ENCODE results near the gene CDC123. TPM values are rescaled to one million over a fixed set of nuclear protein-coding genes. Genes with fewer than 3 reads are reported as not detected.
"Not testable (repeated sequence)": the region's sequence is repeated elsewhere in the genome, so short reads cannot be mapped to it uniquely, and the experiment has no call there.

CDC123 gene
- total RNA-seq, 2 experiments from 2014 or later = 108 to 117 TPM

- Mint-ChIP-seq H3K4me1 (ENCODE audit: low read depth) (peaks cover 11% of the 10 kb centered on the region), H3K27me3 (ENCODE audit: low read depth) (no peaks in the 10 kb centered on the region), H3K27ac (no peak overlapping the region), H3K4me3 (no peak overlapping the region), H3K36me3 (ENCODE audit: low read depth) (no peaks in the 10 kb centered on the region), H3K9me3 (no peaks in the 10 kb centered on the region)
- no peak for DNase-seq
- intact Hi-C loops (cut with micrococcal nuclease) = no loop called here
- CTCF ChIA-PET = interaction anchor here (0.9 kb wide), 1 partner anchor 9 kb away, joined by 3 read pairs; no protein-coding TSS in a partner anchor
Observed at GRCh38 chr10:12269056-12269455, 73.1 kb downstream of the CDC123 start.

- no peaks in the 10 kb centered on the region for H3K27me3 Mint-ChIP-seq (ENCODE audit: low read depth)
- DNase-seq = no peak
- intact Hi-C loops (cut with micrococcal nuclease) = no loop called here
- no peaks in the 10 kb centered on the region for H3K36me3 Mint-ChIP-seq (ENCODE audit: low read depth)
- CTCF ChIA-PET = interaction anchor here (1.4 kb wide), 1 partner anchor 386 kb away, joined by 4 read pairs; no protein-coding TSS in a partner anchor
- H3K27ac Mint-ChIP-seq = no peak overlapping the region
- H3K4me1 Mint-ChIP-seq (ENCODE audit: low read depth) = no peaks in the 10 kb centered on the region
- no peak overlapping the region for H3K4me3 Mint-ChIP-seq
- no peaks in the 10 kb centered on the region for H3K9me3 Mint-ChIP-seq
Observed at GRCh38 chr10:12271210-12271540, 75.2 kb downstream of the CDC123 start.

- H3K9me3 Mint-ChIP-seq; H3K4me3 Mint-ChIP-seq; DNase-seq; H3K4me1 Mint-ChIP-seq (ENCODE audit: low read depth); H3K36me3 Mint-ChIP-seq (ENCODE audit: low read depth); H3K27me3 Mint-ChIP-seq (ENCODE audit: low read depth); intact Hi-C loops (cut with micrococcal nuclease); H3K27ac Mint-ChIP-seq: not testable (repeated sequence)
- CTCF ChIA-PET = interaction anchor here (0.7 to 1.8 kb wide), 2 partner anchors 14 to 462 kb away, joined by 3 to 6 read pairs; no protein-coding TSS in a partner anchor
Observed at GRCh38 chr10:12277862-12278261, 81.9 kb downstream of the CDC123 start.

GRCh38 chr10:12279281-12279680 is 83.3 kb downstream of the CDC123 start:
- intact Hi-C loops (cut with micrococcal nuclease) = no loop called here
- Mint-ChIP-seq H3K4me3 (no peak overlapping the region), H3K36me3 (ENCODE audit: low read depth) (no peaks in the 10 kb centered on the region), H3K4me1 (ENCODE audit: low read depth) (no peaks in the 10 kb centered on the region), H3K27ac (no peak overlapping the region), H3K27me3 (ENCODE audit: low read depth) (no peaks in the 10 kb centered on the region), H3K9me3 (no peaks in the 10 kb centered on the region)
- DNase-seq = no peak
- CTCF ChIA-PET = interaction anchor here (0.6 kb wide), 1 partner anchor 368 kb away, joined by 3 read pairs; no protein-coding TSS in a partner anchor

GRCh38 chr10:12287772-12288171 is 91.8 kb downstream of the CDC123 start:
- no peaks in the 10 kb centered on the region for H3K36me3 Mint-ChIP-seq (ENCODE audit: low read depth)
- no peaks in the 10 kb centered on the region for H3K9me3 Mint-ChIP-seq
- H3K4me3 Mint-ChIP-seq = no peak overlapping the region
- no peaks in the 10 kb centered on the region for H3K27me3 Mint-ChIP-seq (ENCODE audit: low read depth)
- H3K4me1 Mint-ChIP-seq (ENCODE audit: low read depth) = no peaks in the 10 kb centered on the region
- intact Hi-C loops (cut with micrococcal nuclease) = no loop called here
- H3K27ac Mint-ChIP-seq = no peak overlapping the region
- CTCF ChIA-PET = no interaction called here
- no peak for DNase-seq

- DNase-seq; H3K27ac Mint-ChIP-seq; H3K9me3 Mint-ChIP-seq; intact Hi-C loops (cut with micrococcal nuclease); H3K27me3 Mint-ChIP-seq (ENCODE audit: low read depth); H3K4me3 Mint-ChIP-seq; H3K36me3 Mint-ChIP-seq (ENCODE audit: low read depth): not testable (repeated sequence)
- H3K4me1 Mint-ChIP-seq (ENCODE audit: low read depth) = peaks cover 10% of the 10 kb centered on the region
- CTCF ChIA-PET = interaction anchor here (0.7 kb wide), 1 partner anchor 84 kb away, joined by 4 read pairs; no protein-coding TSS in a partner anchor
Observed at GRCh38 chr10:12297784-12298183, 101.8 kb downstream of the CDC123 start.

- Mint-ChIP-seq H3K4me1 (ENCODE audit: low read depth) (peaks cover 10% of the 10 kb centered on the region), H3K36me3 (ENCODE audit: low read depth) (peaks cover 1% of the 10 kb centered on the region), H3K27ac (no peak overlapping the region), H3K4me3 (no peak overlapping the region), H3K9me3 (peaks cover 3% of the 10 kb centered on the region), H3K27me3 (ENCODE audit: low read depth) (no peaks in the 10 kb centered on the region)
- no peak for DNase-seq
- CTCF ChIA-PET = interaction anchor here (0.6 kb wide), 1 partner anchor 483 kb away, joined by 3 read pairs; no protein-coding TSS in a partner anchor
- intact Hi-C loops (cut with micrococcal nuclease) = no loop called here
Observed at GRCh38 chr10:12299222-12299965, 103.4 kb downstream of the CDC123 start.

Other genes starting within 250 kb of the CDC123 start
- 10 to 100 TPM; 27.5 to 29.5 TPM for gene UPF2, start 153.4 kb upstream of the CDC123 start, total RNA-seq
- 10 to 100 TPM; 17.0 to 20.1 TPM for gene DHTKD1, start 127.2 kb upstream of the CDC123 start, total RNA-seq
- gene SEC61A2, start 66.5 kb upstream of the CDC123 start, total RNA-seq = 10 to 100 TPM; 18.2 to 20.0 TPM
- 100 to 1,000 TPM in 1 of 2 experiments, 10 to 100 TPM in 1; 97.1 to 100 TPM for gene NUDT5, start 297 bp upstream of the CDC123 start, total RNA-seq
- 10 to 100 TPM in 1 of 2 experiments, 1 to 10 TPM in 1; 9.5 to 11.3 TPM for gene CAMK1D, start 153.4 kb downstream of the CDC123 start, total RNA-seq

Measured in activated naive CD4-positive, alpha-beta T cell treated with anti-CD3 and anti-CD28 coated beads for 36 hours (primary cell).